Renal cortical epithelial cell (primary cell): ENCODE measurements around the gene MPST. TPM values are rescaled to one million over a fixed set of nuclear protein-coding genes. Genes with fewer than 3 reads are reported as not detected.
A peak's percentile ranks its signal among the peaks of the same experiment; 100 is the strongest.

Source experiments
- DNase-seq: peaks from one replicate; pipeline ENCODE4 v3.0.0-alpha.2; 2011; ENCODE audit warnings: low read depth
- total RNA-seq: library from RNA; depleted of rRNA; stranded (reverse); fragments of >200 nt; gene quantifications from 2 replicates; pipeline ENCODE4 v1.2.3, GENCODE V29; 2014

Gene MPST
- total RNA-seq, 1 donor from 2014 or later, result 75.5 TPM

- DNase-seq, result no peak
These were observed 3.2 kb downstream of the MPST start for GRCh38 chr22:37022483-37023337.

- no peak for DNase-seq
These were observed 4.3 kb downstream of the MPST start for GRCh38 chr22:37023743-37024338.

- no peak for DNase-seq
These were observed 5.0 kb downstream of the MPST start for GRCh38 chr22:37024339-37025157.

GRCh38 chr22:37025500-37026070, 6.0 kb downstream of the MPST start:
- DNase-seq, result no peak

GRCh38 chr22:37026325-37026724, 6.8 kb downstream of the MPST start:
- DNase-seq, result no peak

GRCh38 chr22:37027556-37027955, 8.0 kb downstream of the MPST start:
- DNase-seq, result no peak

GRCh38 chr22:37028692-37029674, 9.4 kb downstream of the MPST start:
- DNase-seq, result no peak

GRCh38 chr22:37030560-37031281, 11.2 kb downstream of the MPST start:
- no peak for DNase-seq

GRCh38 chr22:37032134-37032534, 12.6 kb downstream of the MPST start:
- peak; percentile 63 for DNase-seq

- DNase-seq, result peak; percentile 98
These were observed 13.3 kb downstream of the MPST start for GRCh38 chr22:37032535-37033460.

GRCh38 chr22:37033605-37034430, 14.3 kb downstream of the MPST start:
- DNase-seq, result no peak

- DNase-seq, result no peak
These were observed 17.3 kb downstream of the MPST start for GRCh38 chr22:37036655-37037377.

- no peak for DNase-seq
These were observed 18.1 kb downstream of the MPST start for GRCh38 chr22:37037669-37038068.

- DNase-seq, result no peak
These were observed 19.9 kb downstream of the MPST start for GRCh38 chr22:37039466-37039865.

GRCh38 chr22:37043209-37043827, 23.8 kb downstream of the MPST start:
- no peak for DNase-seq

GRCh38 chr22:37043828-37044538, 24.4 kb downstream of the MPST start:
- peak; percentile 57 for DNase-seq
